ENCODE results near the gene SIL1.

SIL1 gene

DNA sequence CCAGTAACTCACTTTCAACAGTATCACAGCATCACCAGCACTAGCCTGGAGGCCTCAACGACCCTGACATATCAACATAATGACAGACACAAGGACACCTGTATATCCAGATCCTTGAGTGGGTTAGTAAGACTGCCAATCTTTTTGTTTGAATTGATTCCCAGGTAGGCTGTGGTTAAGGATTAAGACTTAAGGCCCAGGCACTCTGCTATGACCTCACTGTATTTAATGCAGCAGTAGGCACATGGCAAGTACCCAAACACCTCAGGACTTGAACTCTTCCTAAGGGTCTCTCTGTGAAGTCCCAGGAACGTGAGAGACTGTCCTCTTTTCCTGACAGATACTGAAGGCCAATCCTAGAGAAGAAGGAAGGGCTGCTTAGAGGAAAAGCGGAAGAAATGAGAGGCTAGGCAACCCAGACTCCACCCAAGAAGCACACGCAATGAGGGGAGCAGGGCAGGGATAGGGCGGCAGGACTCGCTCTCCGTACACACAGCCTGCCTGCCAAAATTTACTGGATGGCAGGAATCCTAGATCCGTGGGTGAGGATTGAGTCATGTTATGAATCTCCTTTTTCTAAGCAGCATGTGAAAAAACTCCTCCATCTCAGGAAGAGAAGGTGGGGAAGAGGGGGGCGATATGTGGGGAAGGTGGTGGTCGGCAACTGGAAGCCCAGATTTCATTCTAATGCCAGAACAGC lies 93.4 kb downstream of the SIL1 start:
- in situ Hi-C loops (cut with HindIII; ENCODE audit: low sequenced_read_pairs), result no loop called here
- TF ChIP-seq CTCF (IDR thresholded peaks at IDR 0.05; ENCODE audit: low read depth, low read length, missing control alignments), result no peak
- no peak overlapping the region for H3K4me3 ChIP-seq (ENCODE audit: low read depth, low read length)
- DNase-seq (ENCODE audit: low read depth), result peak; percentile 88

DNA sequence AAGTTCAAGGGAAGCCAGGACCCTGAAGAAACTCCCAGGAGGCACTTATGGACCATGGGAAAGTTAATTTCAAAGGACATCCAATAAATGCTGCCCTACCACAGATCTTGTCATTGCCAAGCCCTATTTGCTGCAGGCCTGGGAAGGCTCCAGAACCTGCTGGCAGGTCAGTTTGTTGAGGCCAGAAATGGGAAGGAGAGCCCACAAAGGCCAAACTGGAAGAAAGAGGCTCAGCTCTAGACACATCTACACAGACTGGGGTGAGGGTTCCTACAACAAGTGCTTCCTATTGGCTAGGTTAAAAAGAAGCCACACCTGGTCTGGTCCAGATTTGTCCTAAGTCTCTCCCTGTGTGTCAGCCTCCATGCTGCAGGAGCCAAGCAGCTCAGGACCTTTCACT lies 94.4 kb downstream of the SIL1 start:
- in situ Hi-C loops (cut with HindIII; ENCODE audit: low sequenced_read_pairs), result no loop called here
- TF ChIP-seq CTCF (IDR thresholded peaks at IDR 0.05; ENCODE audit: low read depth, low read length, missing control alignments), result no peak
- DNase-seq (ENCODE audit: low read depth), result no peak
- H3K4me3 ChIP-seq (ENCODE audit: low read depth, low read length), result no peak overlapping the region

DNA sequence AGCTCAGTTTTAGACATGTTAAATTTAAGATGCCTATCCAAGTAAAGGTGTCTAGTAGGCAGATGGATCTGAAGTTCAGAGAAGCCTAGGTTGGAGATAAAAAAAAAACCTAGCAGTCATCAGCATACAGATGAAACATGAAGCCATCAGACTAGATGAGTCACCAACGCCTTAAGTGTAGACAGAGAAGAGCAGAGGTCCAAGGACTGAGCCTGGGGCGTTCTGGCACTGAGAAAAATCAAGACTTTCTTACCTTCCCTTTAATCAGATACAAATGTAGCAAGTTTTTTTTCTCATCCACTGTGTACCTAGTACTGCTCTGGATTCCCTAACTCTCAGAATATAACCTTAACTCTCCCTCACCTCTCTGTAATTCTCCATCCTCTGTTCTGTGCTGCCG lies 97.3 kb downstream of the SIL1 start:
- H3K4me3 ChIP-seq (ENCODE audit: low read depth, low read length), result no peak overlapping the region
- in situ Hi-C loops (cut with HindIII; ENCODE audit: low sequenced_read_pairs), result no loop called here
- DNase-seq (ENCODE audit: low read depth), result no peak
- no peak for TF ChIP-seq CTCF (IDR thresholded peaks at IDR 0.05; ENCODE audit: low read depth, low read length, missing control alignments)

- TF ChIP-seq CTCF (IDR thresholded peaks at IDR 0.05; ENCODE audit: low read depth, low read length, missing control alignments), result no peak
- H3K4me3 ChIP-seq (ENCODE audit: low read depth, low read length), result no peak overlapping the region
- in situ Hi-C loops (cut with HindIII; ENCODE audit: low sequenced_read_pairs), result no loop called here
- DNase-seq (ENCODE audit: low read depth), result no peak
Observed at GRCh38 chr5:139094154-139095131, 103.7 kb downstream of the SIL1 start.

GRCh38 chr5:139092741-139093343 lies 105.3 kb downstream of the SIL1 start:
- TF ChIP-seq CTCF (IDR thresholded peaks at IDR 0.05; ENCODE audit: low read depth, low read length, missing control alignments), result no peak
- H3K4me3 ChIP-seq (ENCODE audit: low read depth, low read length), result no peak overlapping the region
- in situ Hi-C loops (cut with HindIII; ENCODE audit: low sequenced_read_pairs), result no loop called here
- no peak for DNase-seq (ENCODE audit: low read depth)

DNA sequence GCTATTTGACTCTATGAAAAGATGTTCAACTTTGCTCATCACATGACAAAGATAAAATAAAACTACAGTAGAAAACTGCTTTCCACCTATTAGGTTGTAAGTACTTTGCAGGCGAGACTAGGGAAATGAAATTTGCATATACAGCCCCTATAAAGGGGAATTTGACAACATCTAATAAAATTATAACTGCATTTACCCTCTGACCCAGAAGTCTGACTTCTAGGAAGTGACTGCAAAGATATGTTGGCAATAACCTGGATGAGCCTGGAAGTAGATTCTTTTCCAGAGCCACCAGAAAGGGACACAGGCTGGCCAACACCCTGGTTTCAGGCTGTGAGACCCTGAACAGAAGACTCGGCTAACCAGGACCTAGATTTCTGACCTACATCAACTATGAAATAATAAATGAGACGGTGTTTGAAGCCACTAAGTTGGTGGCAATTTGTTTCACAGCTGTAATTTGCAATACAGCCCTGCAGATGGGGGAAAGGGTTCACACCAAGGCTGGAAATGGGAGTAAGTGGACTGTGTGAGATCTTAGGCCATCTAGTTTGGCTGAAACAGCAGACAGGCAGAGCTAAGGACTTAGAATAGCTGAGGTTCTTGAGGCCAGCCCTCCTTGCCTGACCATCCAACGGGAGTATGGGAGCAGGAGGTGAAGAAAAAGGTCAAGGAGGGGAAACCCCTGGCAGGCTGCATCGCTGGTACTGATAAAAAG lies 106.6 kb downstream of the SIL1 start:
- no peak overlapping the region for H3K4me3 ChIP-seq (ENCODE audit: low read depth, low read length)
- TF ChIP-seq CTCF (IDR thresholded peaks at IDR 0.05; ENCODE audit: low read depth, low read length, missing control alignments), result no peak
- in situ Hi-C loops (cut with HindIII; ENCODE audit: low sequenced_read_pairs), result no loop called here
- DNase-seq (ENCODE audit: low read depth), result no peak

All from astrocyte of the cerebellum (primary cell).